MM.1S (cell line): ENCODE data around the gene DNAH8.

Source experiments
- DNase-seq: peaks from one replicate; pipeline ENCODE4 v3.0.0-alpha.2; 2015
- H2AFZ ChIP-seq: fragments of 300-600 bp; sonication (generic); 2 replicates; pipeline ENCODE4 v1.6.0; 2016; ENCODE audit warnings: antibody characterized with exemption, low read length
- H3F3A ChIP-seq: fragments of 300-600 bp; sonication (generic); 2 replicates; pipeline ENCODE4 v1.6.1; 2016; ENCODE audit warnings: mild to moderate bottlenecking, antibody characterized with exemption, low read length, moderate library complexity, mixed read lengths; ENCODE audit not compliant: insufficient read depth
- H3K27ac ChIP-seq: fragments of 300-600 bp; sonication (generic); 2 replicates; pipeline ENCODE4 v1.5.1; 2016; ENCODE audit warnings: mild to moderate bottlenecking, low read length
- H3K27me3 ChIP-seq: fragments of 300-600 bp; sonication (generic); replicated peaks from 2 replicates; pipeline ENCODE4 v1.6.0; 2016; ENCODE audit warnings: low read length; ENCODE audit not compliant: insufficient read depth
- H3K36me3 ChIP-seq: fragments of 300-600 bp; sonication (generic); replicated peaks from 2 replicates; pipeline ENCODE4 v1.6.1; 2016; ENCODE audit warnings: mild to moderate bottlenecking, low read length, mixed read lengths; ENCODE audit not compliant: insufficient read depth
- H3K4me1 ChIP-seq: fragments of 300-600 bp; sonication (generic); 2 replicates; pipeline ENCODE4 v1.6.1; 2016; ENCODE audit warnings: low read length, mixed read lengths
- H3K4me2 ChIP-seq: fragments of 300-600 bp; sonication (generic); 2 replicates; pipeline ENCODE4 v1.6.0; 2016; ENCODE audit warnings: low read depth, low read length
- H3K4me3 ChIP-seq: fragments of 300-600 bp; sonication (generic); 2 replicates; pipeline ENCODE4 v1.5.1; 2016; ENCODE audit warnings: low read length, mixed read lengths
- H3K79me2 ChIP-seq: fragments of 300-600 bp; sonication (generic); 2 replicates; pipeline ENCODE4 v1.6.1; 2016; ENCODE audit warnings: mixed run types, low read length, mixed read lengths
- H3K9ac ChIP-seq: fragments of 300-600 bp; sonication (generic); 2 replicates; pipeline ENCODE4 v1.6.1; 2016; ENCODE audit warnings: low read length, mixed read lengths
- H3K9me2 ChIP-seq: fragments of 300-600 bp; sonication (generic); replicated peaks from 2 replicates; pipeline ENCODE4 v1.6.1; 2016; ENCODE audit warnings: mild to moderate bottlenecking, low read length, mixed read lengths; ENCODE audit not compliant: insufficient read depth
- H3K9me3 ChIP-seq: fragments of 300-600 bp; sonication (generic); replicated peaks from 2 replicates; pipeline ENCODE4 v1.6.1; 2016; ENCODE audit warnings: mild to moderate bottlenecking, low read length, mixed read lengths; ENCODE audit not compliant: insufficient read depth
- H4K20me1 ChIP-seq: fragments of 300-600 bp; sonication (generic); 2 replicates; pipeline ENCODE4 v1.6.1; 2016; ENCODE audit warnings: mild to moderate bottlenecking, low read length, moderate library complexity, mixed read lengths; ENCODE audit not compliant: insufficient read depth
- EZH2 ChIP-seq: fragments of 300-600 bp; sonication (generic); optimal IDR thresholded peaks from 2 replicates; pipeline ENCODE3; 2017; ENCODE audit warnings: low read depth, mild to moderate bottlenecking, antibody characterized with exemption, low read length, mixed read lengths
- EZH2phosphoT487 ChIP-seq: fragments of 300-600 bp; sonication (generic); IDR thresholded peaks from 2 replicates; pipeline ENCODE4 v1.6.1; 2018; ENCODE audit warnings: antibody characterized with exemption, low read length
- TF ChIP-seq, protein P1 (sequence below): fragments of 300-600 bp; sonication (generic); IDR thresholded peaks from 2 replicates; pipeline ENCODE4 v1.5.1; 2016; ENCODE audit warnings: antibody characterized with exemption, low read length, mixed read lengths

Gene DNAH8

DNA sequence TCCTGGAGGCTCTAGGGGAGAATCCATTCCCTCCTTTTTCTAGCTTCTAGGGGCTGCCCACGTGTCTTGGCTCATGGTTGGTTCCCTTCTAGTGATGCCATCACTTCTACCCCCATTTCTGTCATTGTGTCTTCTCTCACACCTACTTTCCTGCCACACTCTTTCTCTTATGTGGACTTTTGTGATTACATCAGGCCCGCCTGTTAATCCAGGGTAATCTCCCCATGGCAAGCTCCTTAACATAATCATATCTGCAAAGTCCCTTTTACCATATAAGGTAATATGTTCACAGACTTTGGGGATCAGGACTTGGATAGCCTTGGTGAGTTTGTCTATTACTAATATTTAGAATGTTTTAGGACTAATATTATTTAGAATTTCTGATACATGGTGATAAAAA is 111.9 kb downstream of the DNAH8 start:
- DNase-seq = no peak
- no peaks in the 10 kb centered on the region for H3K27me3 ChIP-seq
- no peaks in the 10 kb centered on the region for H4K20me1 ChIP-seq
- no peaks in the 10 kb centered on the region for H3K9me2 ChIP-seq
- no peak overlapping the region for H3K27ac ChIP-seq
- H3K9me3 ChIP-seq = no peaks in the 10 kb centered on the region
- no peaks in the 10 kb centered on the region for H3K79me2 ChIP-seq
- no peak overlapping the region for H3K4me3 ChIP-seq
- H3K4me2 ChIP-seq = no peak overlapping the region
- H2AFZ ChIP-seq = no peak overlapping the region
- no peaks in the 10 kb centered on the region for H3K36me3 ChIP-seq
- H3K4me1 ChIP-seq = no peaks in the 10 kb centered on the region
- no peak for TF ChIP-seq EZH2phosphoT487
- TF ChIP-seq, protein P1, sequence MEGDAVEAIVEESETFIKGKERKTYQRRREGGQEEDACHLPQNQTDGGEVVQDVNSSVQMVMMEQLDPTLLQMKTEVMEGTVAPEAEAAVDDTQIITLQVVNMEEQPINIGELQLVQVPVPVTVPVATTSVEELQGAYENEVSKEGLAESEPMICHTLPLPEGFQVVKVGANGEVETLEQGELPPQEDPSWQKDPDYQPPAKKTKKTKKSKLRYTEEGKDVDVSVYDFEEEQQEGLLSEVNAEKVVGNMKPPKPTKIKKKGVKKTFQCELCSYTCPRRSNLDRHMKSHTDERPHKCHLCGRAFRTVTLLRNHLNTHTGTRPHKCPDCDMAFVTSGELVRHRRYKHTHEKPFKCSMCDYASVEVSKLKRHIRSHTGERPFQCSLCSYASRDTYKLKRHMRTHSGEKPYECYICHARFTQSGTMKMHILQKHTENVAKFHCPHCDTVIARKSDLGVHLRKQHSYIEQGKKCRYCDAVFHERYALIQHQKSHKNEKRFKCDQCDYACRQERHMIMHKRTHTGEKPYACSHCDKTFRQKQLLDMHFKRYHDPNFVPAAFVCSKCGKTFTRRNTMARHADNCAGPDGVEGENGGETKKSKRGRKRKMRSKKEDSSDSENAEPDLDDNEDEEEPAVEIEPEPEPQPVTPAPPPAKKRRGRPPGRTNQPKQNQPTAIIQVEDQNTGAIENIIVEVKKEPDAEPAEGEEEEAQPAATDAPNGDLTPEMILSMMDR = no peak
- no peak for TF ChIP-seq EZH2
- no peaks in the 10 kb centered on the region for H3F3A ChIP-seq
- H3K9ac ChIP-seq = no peak overlapping the region

DNA sequence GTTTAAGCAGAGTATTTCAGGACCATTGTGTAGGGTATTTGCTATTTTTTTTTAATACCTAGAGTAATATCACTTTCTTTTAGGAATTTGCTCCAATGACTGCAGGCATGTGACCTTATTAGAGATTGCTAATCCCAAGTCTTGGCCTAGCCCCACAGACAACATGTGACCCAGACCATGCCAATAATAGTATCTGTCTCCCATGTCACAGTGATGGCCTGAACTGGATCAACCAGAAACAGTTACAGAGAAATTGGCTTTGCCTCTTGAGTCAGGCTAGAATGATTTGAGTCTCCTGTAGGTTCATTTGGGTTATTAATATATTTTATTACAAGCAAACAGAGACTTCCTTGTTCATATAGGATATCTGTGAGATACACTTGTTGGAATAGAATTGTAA is 116.8 kb downstream of the DNAH8 start:
- Histone ChIP-seq H3K4me2 (no peak overlapping the region), H3K27me3 (no peaks in the 10 kb centered on the region), H3K4me3 (no peak overlapping the region), H3K9me2 (no peaks in the 10 kb centered on the region), H3K9ac (no peak overlapping the region), H3K4me1 (no peaks in the 10 kb centered on the region), H3K27ac (no peak overlapping the region), H2AFZ (no peak overlapping the region), H3K36me3 (no peaks in the 10 kb centered on the region), H3K9me3 (no peaks in the 10 kb centered on the region), H3K79me2 (no peaks in the 10 kb centered on the region), H3F3A (no peaks in the 10 kb centered on the region), H4K20me1 (no peaks in the 10 kb centered on the region)
- TF ChIP-seq EZH2 (no peak), EZH2phosphoT487 (no peak)
- TF ChIP-seq, protein P1 = no peak
- no peak for DNase-seq

DNA sequence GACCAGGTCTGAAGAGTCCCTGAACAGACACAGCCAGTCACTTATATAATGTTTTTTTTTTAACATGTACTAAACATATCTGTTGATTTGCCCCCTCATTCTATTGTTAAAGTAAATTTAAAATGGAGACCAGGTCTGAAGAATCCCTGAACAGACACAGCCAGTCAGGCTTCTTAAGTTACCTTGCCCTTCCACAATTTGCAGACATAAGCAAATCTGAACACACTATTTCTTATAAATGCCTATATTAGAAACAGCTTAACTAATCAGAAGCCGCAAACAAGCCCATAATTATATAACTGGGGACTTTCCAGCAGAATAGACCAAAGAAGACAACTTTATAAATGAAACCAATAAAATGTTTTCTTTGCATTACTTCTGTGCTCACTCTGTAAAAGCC is 118.2 kb downstream of the DNAH8 start:
- DNase-seq = no peak
- Histone ChIP-seq H3F3A (no peaks in the 10 kb centered on the region), H3K9me2 (no peaks in the 10 kb centered on the region), H3K9ac (no peak overlapping the region), H3K27me3 (no peaks in the 10 kb centered on the region), H3K4me1 (no peaks in the 10 kb centered on the region), H2AFZ (no peak overlapping the region), H3K4me2 (no peak overlapping the region), H3K27ac (no peak overlapping the region), H3K9me3 (no peaks in the 10 kb centered on the region), H3K36me3 (no peaks in the 10 kb centered on the region), H3K79me2 (no peaks in the 10 kb centered on the region), H3K4me3 (no peak overlapping the region), H4K20me1 (no peaks in the 10 kb centered on the region)
- TF ChIP-seq EZH2phosphoT487 (no peak), EZH2 (no peak)
- TF ChIP-seq, protein P1 = no peak
